GM13976 (cell line): ENCODE data around the gene SGMS2.

Experiments
- DNase-seq: peaks from one replicate; pipeline ENCODE4 v3.0.0; 2012; ENCODE audit warnings: low spot score
- in situ Hi-C: fragments of 300-500 bp; cut with MboI; formaldehyde crosslinking; loops from one replicate; pipeline ENCODE4 v1.12.0; 2022; ENCODE audit warnings: low sequenced_read_pairs, mixed read lengths, inconsistent platforms; ENCODE audit not compliant: unreplicated experiment
- TF ChIP-seq, protein P1 (sequence below): IDR thresholded peaks from 2 replicates; pipeline ENCODE4 v1.5.1; 2012; ENCODE audit warnings: borderline replicate concordance, mild to moderate bottlenecking; ENCODE audit not compliant: insufficient read depth; ENCODE audit errors: extremely low read depth, missing control alignments, control extremely low read depth

Gene SGMS2

GRCh38 chr4:107950746-107951540 lies 126.2 kb downstream of the SGMS2 start:
- TF ChIP-seq, protein P1, sequence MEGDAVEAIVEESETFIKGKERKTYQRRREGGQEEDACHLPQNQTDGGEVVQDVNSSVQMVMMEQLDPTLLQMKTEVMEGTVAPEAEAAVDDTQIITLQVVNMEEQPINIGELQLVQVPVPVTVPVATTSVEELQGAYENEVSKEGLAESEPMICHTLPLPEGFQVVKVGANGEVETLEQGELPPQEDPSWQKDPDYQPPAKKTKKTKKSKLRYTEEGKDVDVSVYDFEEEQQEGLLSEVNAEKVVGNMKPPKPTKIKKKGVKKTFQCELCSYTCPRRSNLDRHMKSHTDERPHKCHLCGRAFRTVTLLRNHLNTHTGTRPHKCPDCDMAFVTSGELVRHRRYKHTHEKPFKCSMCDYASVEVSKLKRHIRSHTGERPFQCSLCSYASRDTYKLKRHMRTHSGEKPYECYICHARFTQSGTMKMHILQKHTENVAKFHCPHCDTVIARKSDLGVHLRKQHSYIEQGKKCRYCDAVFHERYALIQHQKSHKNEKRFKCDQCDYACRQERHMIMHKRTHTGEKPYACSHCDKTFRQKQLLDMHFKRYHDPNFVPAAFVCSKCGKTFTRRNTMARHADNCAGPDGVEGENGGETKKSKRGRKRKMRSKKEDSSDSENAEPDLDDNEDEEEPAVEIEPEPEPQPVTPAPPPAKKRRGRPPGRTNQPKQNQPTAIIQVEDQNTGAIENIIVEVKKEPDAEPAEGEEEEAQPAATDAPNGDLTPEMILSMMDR = no peak
- no peak for DNase-seq
- in situ Hi-C loops = no loop called here

DNA sequence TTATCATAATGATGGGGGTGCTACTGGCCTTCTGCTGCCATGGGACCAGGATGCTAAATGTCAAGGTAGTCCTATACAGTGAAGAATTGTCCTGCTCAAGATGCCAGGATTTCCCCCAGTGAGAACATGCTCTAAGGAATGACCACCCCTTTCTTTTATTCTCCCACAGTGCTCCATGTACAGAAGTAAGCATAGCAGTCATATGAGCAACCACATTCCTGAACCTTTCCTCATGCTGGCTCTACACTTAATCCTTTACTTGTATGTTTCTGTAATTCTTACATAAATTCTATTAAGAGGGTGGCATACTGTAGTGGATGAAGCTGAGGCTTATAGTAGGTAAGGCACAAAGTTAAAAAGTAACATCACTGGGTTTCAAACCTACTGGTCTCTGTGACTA lies 126.8 kb downstream of the SGMS2 start:
- in situ Hi-C loops = no loop called here
- TF ChIP-seq, protein P1 = no peak
- DNase-seq = no peak

GRCh38 chr4:107956011-107956410 lies 131.3 kb downstream of the SGMS2 start:
- in situ Hi-C loops = no loop called here
- TF ChIP-seq, protein P1 = no peak
- no peak for DNase-seq
